Activated naive CD4-positive, alpha-beta T cell treated with anti-CD3 and anti-CD28 coated beads for 36 hours (primary cell): ENCODE results near the gene POLR2L. TPM values are rescaled to one million over a fixed set of nuclear protein-coding genes. Genes with fewer than 3 reads are reported as not detected.

Experiments used
- CTCF ChIA-PET: fragments of 350-600 bp; sonication (Branson Sonifier 250); formaldehyde crosslinking; loops from one replicate; lab custom pipeline; 2021; ENCODE audit warnings: antibody characterized with exemption; lab: Charles Lee
- DNase-seq: peaks from one replicate; pipeline ENCODE4 v3.0.0-alpha.2; 2020
- H3K27ac Mint-ChIP-seq: one replicate; pipeline ENCODE4 v1.8.0; 2021; ENCODE audit warnings: mild to moderate bottlenecking, mixed read lengths
- H3K27me3 Mint-ChIP-seq: one replicate; pipeline ENCODE4 v1.8.0; 2021; ENCODE audit warnings: low read depth, mixed read lengths
- H3K36me3 Mint-ChIP-seq: one replicate; pipeline ENCODE4 v1.8.0; 2021; ENCODE audit warnings: low read depth, mixed read lengths
- H3K4me1 Mint-ChIP-seq: one replicate; pipeline ENCODE4 v1.8.0; 2021; ENCODE audit warnings: low read depth, mixed read lengths
- H3K4me3 Mint-ChIP-seq: one replicate; pipeline ENCODE4 v1.8.0; 2021; ENCODE audit warnings: mild to moderate bottlenecking, moderate library complexity, mixed read lengths
- H3K9me3 Mint-ChIP-seq: one replicate; pipeline ENCODE4 v1.8.0; 2021; ENCODE audit warnings: mixed read lengths
- intact Hi-C: fragments of 100-400 bp; cut with micrococcal nuclease; formaldehyde crosslinking; loops from one replicate; pipeline ENCODE4 v1.15.1; 2023
- total RNA-seq, 2 experiments: library from RNA; stranded (reverse); gene quantifications; one replicate each; pipeline ENCODE4 v1.2.3, GENCODE V29; 2021

The POLR2L gene
- total RNA-seq, 2 experiments from 2014 or later: 68.1 to 68.2 TPM

DNA sequence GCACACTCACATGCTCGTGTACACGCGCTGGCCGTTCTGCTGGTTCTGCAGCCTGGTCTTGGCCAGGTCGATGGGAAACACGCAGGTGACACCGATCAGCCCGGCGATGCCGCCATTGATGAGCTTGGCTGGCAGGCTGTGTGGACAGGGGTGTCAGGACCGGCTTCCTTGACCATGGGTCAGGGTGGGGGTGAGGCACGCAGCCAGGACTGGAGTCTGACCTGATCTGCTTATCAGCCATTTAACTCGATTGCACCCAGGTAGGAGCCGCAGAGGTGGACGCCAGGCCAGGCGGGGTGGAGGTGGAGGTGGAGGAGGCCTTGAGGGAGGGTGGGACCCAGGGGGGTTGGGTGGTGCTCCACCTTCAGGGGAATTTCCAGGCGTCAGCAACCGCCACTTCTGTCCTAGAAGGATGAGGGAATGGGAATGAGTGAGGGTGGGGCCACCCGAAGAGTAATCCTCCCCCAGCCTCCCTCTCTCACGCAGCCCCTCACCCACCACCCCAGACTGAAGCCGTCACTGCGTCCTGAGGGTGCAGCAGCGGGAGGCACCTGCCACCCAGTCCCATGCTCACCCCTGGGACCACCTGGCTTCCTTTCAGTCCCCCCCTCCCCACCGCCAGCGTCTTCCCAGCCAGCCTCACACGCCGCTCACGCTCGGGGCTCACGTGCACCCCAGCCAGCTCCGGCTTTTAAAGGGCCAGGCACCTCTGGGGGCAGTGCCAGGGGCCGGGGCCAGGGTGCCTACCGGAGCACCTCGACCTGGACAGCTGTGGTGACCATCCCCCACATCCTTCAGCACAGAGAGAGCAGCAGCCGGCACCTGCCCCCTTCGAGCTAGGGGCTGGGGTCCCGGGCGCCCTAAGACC is 47.3 kb downstream of the POLR2L start:
- H3K27ac Mint-ChIP-seq: no peak overlapping the region
- H3K4me3 Mint-ChIP-seq: peak overlapping the region; percentile 86
- H3K9me3 Mint-ChIP-seq: no peaks in the 10 kb centered on the region
- peaks cover 11% of the 10 kb centered on the region for H3K36me3 Mint-ChIP-seq
- intact Hi-C loops: loop anchor here (5.0 to 10.0 kb wide), 4 partner anchors 218 to 588 kb away; partner anchors contain the start of genes BET1L, IFITM1, LMNTD2 and PHRF1
- no peaks in the 10 kb centered on the region for H3K27me3 Mint-ChIP-seq
- CTCF ChIA-PET: interaction anchor here (1.0 kb wide), 1 partner anchor 31 kb away, joined by 4 read pairs; no protein-coding TSS in a partner anchor
- peaks cover 12% of the 10 kb centered on the region for H3K4me1 Mint-ChIP-seq
- no peak for DNase-seq

GRCh38 chr11:794013-794765 is 48.1 kb downstream of the POLR2L start:
- no peak overlapping the region for H3K27ac Mint-ChIP-seq
- H3K9me3 Mint-ChIP-seq: no peaks in the 10 kb centered on the region
- intact Hi-C loops: loop anchor here (10.0 kb wide), 1 partner anchor 479 kb away; the partner anchor contains the start of gene IFITM1

DNA sequence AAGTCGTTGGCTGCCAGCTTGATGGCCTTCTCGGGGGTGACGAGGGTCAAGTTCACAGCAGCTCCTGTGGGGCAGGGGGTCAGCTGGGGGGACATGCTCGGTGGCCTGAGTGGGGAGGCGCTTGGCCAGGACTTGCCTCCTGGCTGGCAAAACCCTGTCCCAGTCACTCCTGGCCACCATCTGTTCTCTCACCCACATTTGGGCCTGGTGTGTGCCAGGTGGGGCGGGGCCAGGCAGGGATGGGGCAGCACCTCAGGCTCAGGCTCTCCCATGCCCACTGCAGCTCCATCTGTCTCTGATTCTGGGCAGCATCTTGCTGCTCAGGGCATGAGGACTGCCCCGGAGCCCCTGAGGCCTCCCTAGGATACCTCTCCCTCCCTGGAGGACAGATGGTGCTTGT is 48.8 kb downstream of the POLR2L start:
- CTCF ChIA-PET: no interaction called here
- Mint-ChIP-seq H3K36me3 (peaks cover 11% of the 10 kb centered on the region), H3K4me3 (no peak overlapping the region), H3K9me3 (no peaks in the 10 kb centered on the region), H3K27ac (no peak overlapping the region), H3K4me1 (peaks cover 12% of the 10 kb centered on the region), H3K27me3 (peaks cover 3% of the 10 kb centered on the region)
- intact Hi-C loops: loop anchor here (10.0 kb wide), 1 partner anchor 479 kb away; the partner anchor contains the start of gene IFITM1
- DNase-seq: no peak

More at GRCh38 chr11:794013-794765, 48.1 kb downstream of the POLR2L start:
- Mint-ChIP-seq H3K27me3 (no peaks in the 10 kb centered on the region), H3K4me3 (peak overlapping the region; percentile 4), H3K4me1 (peaks cover 12% of the 10 kb centered on the region), H3K36me3 (peaks cover 11% of the 10 kb centered on the region)
- CTCF ChIA-PET: no interaction called here
- DNase-seq: no peak

- CTCF ChIA-PET: no interaction called here
- Mint-ChIP-seq H3K27me3 (peaks cover 3% of the 10 kb centered on the region), H3K27ac (no peak overlapping the region), H3K4me3 (no peak overlapping the region), H3K9me3 (no peaks in the 10 kb centered on the region), H3K4me1 (peaks cover 12% of the 10 kb centered on the region), H3K36me3 (peaks cover 11% of the 10 kb centered on the region)
- DNase-seq: no peak
- intact Hi-C loops: loop anchor here (10.0 kb wide), 1 partner anchor 478 kb away; the partner anchor contains the start of gene IFITM1
These were observed 49.5 kb downstream of the POLR2L start for GRCh38 chr11:792873-793272.

- Mint-ChIP-seq H3K27me3 (peaks cover 3% of the 10 kb centered on the region), H3K27ac (no peak overlapping the region), H3K36me3 (peaks cover 11% of the 10 kb centered on the region), H3K4me1 (peaks cover 12% of the 10 kb centered on the region), H3K4me3 (no peak overlapping the region), H3K9me3 (no peaks in the 10 kb centered on the region)
- CTCF ChIA-PET: no interaction called here
- intact Hi-C loops: loop anchor here (10.0 kb wide), 1 partner anchor 478 kb away; the partner anchor contains the start of gene IFITM1
- no peak for DNase-seq
These were observed 49.9 kb downstream of the POLR2L start for GRCh38 chr11:792535-792821.

DNA sequence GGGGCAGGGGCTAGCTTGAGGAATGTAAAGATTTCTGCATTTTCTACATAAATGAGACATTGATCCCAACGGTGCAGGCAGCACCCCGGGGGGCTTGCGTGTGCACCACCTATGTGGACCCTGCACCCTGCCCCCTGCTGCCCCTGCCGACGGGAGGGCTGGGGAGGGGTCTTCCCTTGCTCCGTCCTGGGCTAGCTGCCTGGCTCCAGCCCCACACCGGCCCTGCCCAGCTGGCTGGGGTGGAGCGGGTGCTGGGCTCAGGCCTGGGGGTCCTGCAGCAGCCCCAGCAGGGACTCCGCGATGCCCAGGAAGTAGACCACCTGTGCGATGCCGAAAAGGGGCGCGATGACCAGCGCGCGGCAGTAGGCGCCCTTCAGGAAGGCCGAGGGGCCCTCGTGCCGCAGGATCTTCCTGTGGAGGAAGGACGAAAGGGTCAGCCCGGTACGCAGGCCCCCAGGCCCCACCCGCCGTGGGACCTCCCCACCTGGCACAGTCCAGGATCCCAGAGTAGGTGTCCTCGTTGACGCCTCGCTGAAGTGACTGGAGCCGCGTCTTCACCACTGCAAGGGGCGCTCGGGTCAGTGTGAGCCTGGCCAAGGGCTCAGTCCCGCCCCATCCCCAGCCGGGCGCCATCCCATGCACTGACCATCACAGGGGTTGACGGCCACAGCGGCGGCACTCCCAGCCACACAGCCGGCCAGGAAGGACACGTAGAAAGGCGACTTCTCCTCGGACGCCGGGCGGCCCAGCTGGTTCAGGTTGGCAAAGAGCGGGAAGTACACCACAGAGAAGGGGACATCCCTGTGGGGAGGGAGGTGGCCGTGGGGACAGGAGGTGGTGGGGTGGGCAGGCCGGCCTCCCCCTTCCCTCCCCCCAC is 50.4 kb downstream of the POLR2L start:
- H3K36me3 Mint-ChIP-seq: peaks cover 11% of the 10 kb centered on the region
- no peak overlapping the region for H3K4me3 Mint-ChIP-seq
- H3K27me3 Mint-ChIP-seq: peaks cover 3% of the 10 kb centered on the region
- peaks cover 12% of the 10 kb centered on the region for H3K4me1 Mint-ChIP-seq
- no peak for DNase-seq
- H3K27ac Mint-ChIP-seq: no peak overlapping the region
- intact Hi-C loops: loop anchor here (10.0 kb wide), 1 partner anchor 477 kb away; the partner anchor contains the start of gene IFITM1
- CTCF ChIA-PET: no interaction called here
- no peaks in the 10 kb centered on the region for H3K9me3 Mint-ChIP-seq

DNA sequence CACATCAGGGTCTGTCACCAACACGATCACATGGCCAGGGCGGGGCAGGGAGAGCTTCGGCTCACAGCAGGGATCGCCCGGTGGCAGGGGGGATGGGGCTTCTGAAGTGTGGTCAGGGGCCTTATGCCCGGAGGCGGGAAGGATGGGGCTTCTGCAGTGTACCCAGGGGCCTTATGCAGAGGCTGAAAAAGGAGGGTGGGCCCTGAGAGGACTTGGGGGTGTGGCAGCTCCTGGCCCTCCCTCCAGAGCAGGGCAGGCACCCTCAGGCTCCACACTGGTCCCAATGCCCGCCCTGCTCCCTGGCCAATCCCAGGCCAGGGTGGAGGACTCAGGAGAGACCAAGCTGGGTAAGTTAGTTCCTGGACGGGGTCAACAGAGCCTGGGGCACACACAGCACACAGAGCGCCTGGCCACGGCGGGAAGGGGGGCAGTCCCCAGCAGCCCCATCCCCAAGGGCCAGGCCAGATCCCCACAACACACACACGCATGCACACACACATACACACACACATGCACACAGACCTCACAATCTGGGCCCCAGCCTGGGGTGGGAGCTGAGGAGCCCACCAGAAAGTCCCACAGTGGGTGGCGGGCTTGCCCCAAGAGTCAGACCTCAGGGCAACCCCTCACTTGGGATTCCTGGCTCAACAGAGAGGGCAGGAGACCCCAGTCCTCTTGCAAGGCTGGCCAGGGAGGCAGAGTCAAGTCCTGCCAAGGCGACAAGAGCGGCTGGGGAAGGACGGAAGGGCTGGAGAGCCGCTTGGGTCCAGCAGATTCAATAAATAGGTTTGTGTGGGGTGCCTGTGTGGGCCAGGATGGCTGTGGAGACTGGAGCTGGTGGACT is 51.4 kb downstream of the POLR2L start:
- DNase-seq: no peak
- no peaks in the 10 kb centered on the region for H3K9me3 Mint-ChIP-seq
- H3K4me1 Mint-ChIP-seq: peaks cover 7% of the 10 kb centered on the region
- CTCF ChIA-PET: no interaction called here
- no peak overlapping the region for H3K4me3 Mint-ChIP-seq
- H3K36me3 Mint-ChIP-seq: peaks cover 11% of the 10 kb centered on the region
- H3K27me3 Mint-ChIP-seq: peaks cover 3% of the 10 kb centered on the region
- intact Hi-C loops: loop anchor here (10.0 kb wide), 1 partner anchor 476 kb away; the partner anchor contains the start of gene IFITM1
- no peak overlapping the region for H3K27ac Mint-ChIP-seq

DNA sequence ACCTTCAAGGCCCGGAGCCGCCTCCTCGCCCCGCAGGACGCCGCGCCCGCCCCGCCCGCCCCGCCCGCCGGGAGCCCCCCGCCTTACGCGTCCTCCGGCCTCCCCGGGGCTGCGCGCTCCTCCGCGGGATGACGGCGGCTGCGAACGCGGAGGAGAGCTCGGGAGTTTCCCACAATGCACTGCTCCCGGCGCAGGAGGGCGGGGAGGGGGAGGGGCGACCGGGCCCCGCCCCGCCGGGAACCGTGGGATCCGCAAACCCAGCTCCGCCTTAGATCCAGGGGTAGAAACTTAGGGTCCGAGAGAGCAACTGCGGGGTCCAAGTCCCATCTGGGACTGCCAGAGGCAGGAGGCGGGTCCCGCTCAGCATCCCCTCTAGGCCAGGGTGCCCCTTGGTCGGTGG is 52.4 kb downstream of the POLR2L start, which contains the start of gene CEND1:
Gene CEND1 (minus strand): TSS at position 148 of the 400 bp plus-strand sequence. CDS start 1,514 bp downstream, outside the sequence.
- CTCF ChIA-PET: no interaction called here
- Mint-ChIP-seq H3K27ac (no peak within 1 kb of the TSS), H3K27me3 (peaks cover 3% of the 10 kb centered on the region), H3K4me3 (no peak within 1 kb of the TSS), H3K9me3 (no peaks in the 10 kb centered on the region), H3K4me1 (peaks cover 1% of the 10 kb centered on the region), H3K36me3 (peaks cover 11% of the 10 kb centered on the region)
- intact Hi-C loops: loop anchor here (10.0 kb wide), 1 partner anchor 475 kb away; the partner anchor contains the start of gene IFITM1
- DNase-seq: no peak

Other genes with a start within 250 kb of the POLR2L start
- 10 to 100 TPM; 83.2 to 92.7 TPM for gene IRF7, start 226.6 kb downstream of the POLR2L start, total RNA-seq
- gene CDHR5, start 217.6 kb downstream of the POLR2L start, total RNA-seq: not detected
- gene SCT, start 215.3 kb downstream of the POLR2L start, total RNA-seq: not detected
- gene DRD4, start 205.3 kb downstream of the POLR2L start, total RNA-seq: 1 to 10 TPM; 1.0 to 1.2 TPM
- gene DEAF1, start 147.3 kb downstream of the POLR2L start, total RNA-seq: 10 to 100 TPM; 57.5 to 67.9 TPM
- 1 to 10 TPM; 5.6 to 6.0 TPM for gene TMEM80, start 146.7 kb downstream of the POLR2L start, total RNA-seq
- 1 to 10 TPM; 7.1 to 8.1 TPM for gene EPS8L2, start 136.3 kb downstream of the POLR2L start, total RNA-seq
- gene TALDO1, start 95.1 kb downstream of the POLR2L start, total RNA-seq: 100 to 1,000 TPM; 327 to 360 TPM
- gene GATD1, start 65.0 kb downstream of the POLR2L start, total RNA-seq: 10 to 100 TPM; 33.0 to 34.3 TPM
- under 1 TPM in 1 of 2 experiments, not detected in 1; 0.17 TPM for gene CEND1, start 52.4 kb downstream of the POLR2L start, total RNA-seq
- 10 to 100 TPM; 19.1 to 21.8 TPM for gene SLC25A22, start 44.2 kb downstream of the POLR2L start, total RNA-seq
- 10 to 100 TPM; 43.2 to 45.2 TPM for gene PIDD1, start 37.3 kb downstream of the POLR2L start, total RNA-seq
- 1,000 to 10,000 TPM; 3,807 to 3,940 TPM for gene RPLP2, start 32.6 kb downstream of the POLR2L start, total RNA-seq
- 10 to 100 TPM; 15.5 to 22.6 TPM for gene PNPLA2, start 23.6 kb downstream of the POLR2L start, total RNA-seq
- gene CRACR2B, start 14.6 kb downstream of the POLR2L start, total RNA-seq: under 1 TPM; 0.32 to 0.41 TPM
- 10 to 100 TPM; 16.3 to 18.1 TPM for gene CD151, start 9.6 kb downstream of the POLR2L start, total RNA-seq
- 1 to 10 TPM; 5.0 to 6.3 TPM for gene TSPAN4, start 323 bp upstream of the POLR2L start, total RNA-seq
- 10 to 100 TPM; 51.8 to 56.3 TPM for gene CHID1, start 68.3 kb upstream of the POLR2L start, total RNA-seq
- gene AP2A2, start 83.3 kb upstream of the POLR2L start, total RNA-seq: 10 to 100 TPM; 34.6 to 36.6 TPM
- gene MUC6, start 194.2 kb upstream of the POLR2L start, total RNA-seq: not detected
- not detected for gene MUC2, start 232.3 kb upstream of the POLR2L start, total RNA-seq